PC-9 (cell line): ENCODE results near the gene ZNF562.

Experiments used
- CTCF ChIP-seq: fragments of 200-600 bp; sonication (generic); conservative IDR thresholded peaks from 2 replicates; pipeline ENCODE4 v1.6.1; 2017; ENCODE audit warnings: mixed run types, antibody characterized with exemption, mild to moderate bottlenecking, moderate library complexity
- EZH2 ChIP-seq: fragments of 200-600 bp; sonication (generic); IDR thresholded peaks from 2 replicates; pipeline ENCODE4 v1.8.0; 2017; ENCODE audit warnings: antibody characterized with exemption, low read depth

- TF ChIP-seq CTCF (no peak), EZH2 (no peak)
Measured at GRCh38 chr19:9720541-9720940, 45.6 kb upstream of the ZNF562 start.
